ENCODE data around the gene GPC6.
"Not testable (repeated sequence)": the region's sequence is repeated elsewhere in the genome, so short reads cannot be mapped to it uniquely, and the experiment has no call there.

The GPC6 gene

DNA sequence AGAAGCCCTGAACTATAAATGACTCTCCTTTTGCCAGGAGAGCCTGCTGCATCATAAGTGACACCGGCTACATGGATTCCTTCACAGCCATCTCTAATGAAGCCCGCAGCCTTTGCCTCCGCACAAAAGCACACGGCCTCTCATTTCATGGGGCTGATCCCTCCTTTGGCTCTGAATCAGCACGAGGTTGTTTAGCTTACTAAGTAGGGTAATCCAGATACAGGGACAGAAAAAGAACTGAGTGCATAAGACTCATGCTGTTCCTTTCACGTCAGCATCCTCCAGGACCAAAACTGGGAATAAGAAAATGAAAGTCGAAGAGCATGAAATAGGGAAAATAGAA lies 1116.6 kb downstream of the GPC6 start:
- no peak overlapping the region for H2AFZ ChIP-seq (ENCODE audit: low read length)
- no peak overlapping the region for H3K27ac ChIP-seq (ENCODE audit: low read length)
- no peak for DNase-seq
- no peak overlapping the region for H3K9ac ChIP-seq (ENCODE audit: low read length)
- H3K9me3 ChIP-seq (replicated peaks; ENCODE audit: insufficient read depth, low read length), result no peaks in the 10 kb centered on the region
- no peaks in the 10 kb centered on the region for H4K20me1 ChIP-seq (ENCODE audit: insufficient read depth, low read length)
- H3K4me2 ChIP-seq (ENCODE audit: low read depth, low read length), result no peak overlapping the region
- H3K9me2 ChIP-seq (replicated peaks; ENCODE audit: insufficient read depth, low read length), result no peaks in the 10 kb centered on the region
- H3K4me3 ChIP-seq (ENCODE audit: low read length), result no peak overlapping the region
- no peaks in the 10 kb centered on the region for H3K79me2 ChIP-seq (ENCODE audit: low read length)
- TF ChIP-seq EZH2phosphoT487 (IDR thresholded peaks at IDR 0.05; ENCODE audit: low read length), result no peak
- TF ChIP-seq EZH2 (optimal IDR thresholded peaks at IDR 0.05; ENCODE audit: low read depth, low read length), result no peak
- TF ChIP-seq, protein P1, sequence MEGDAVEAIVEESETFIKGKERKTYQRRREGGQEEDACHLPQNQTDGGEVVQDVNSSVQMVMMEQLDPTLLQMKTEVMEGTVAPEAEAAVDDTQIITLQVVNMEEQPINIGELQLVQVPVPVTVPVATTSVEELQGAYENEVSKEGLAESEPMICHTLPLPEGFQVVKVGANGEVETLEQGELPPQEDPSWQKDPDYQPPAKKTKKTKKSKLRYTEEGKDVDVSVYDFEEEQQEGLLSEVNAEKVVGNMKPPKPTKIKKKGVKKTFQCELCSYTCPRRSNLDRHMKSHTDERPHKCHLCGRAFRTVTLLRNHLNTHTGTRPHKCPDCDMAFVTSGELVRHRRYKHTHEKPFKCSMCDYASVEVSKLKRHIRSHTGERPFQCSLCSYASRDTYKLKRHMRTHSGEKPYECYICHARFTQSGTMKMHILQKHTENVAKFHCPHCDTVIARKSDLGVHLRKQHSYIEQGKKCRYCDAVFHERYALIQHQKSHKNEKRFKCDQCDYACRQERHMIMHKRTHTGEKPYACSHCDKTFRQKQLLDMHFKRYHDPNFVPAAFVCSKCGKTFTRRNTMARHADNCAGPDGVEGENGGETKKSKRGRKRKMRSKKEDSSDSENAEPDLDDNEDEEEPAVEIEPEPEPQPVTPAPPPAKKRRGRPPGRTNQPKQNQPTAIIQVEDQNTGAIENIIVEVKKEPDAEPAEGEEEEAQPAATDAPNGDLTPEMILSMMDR (IDR thresholded peaks at IDR 0.05; ENCODE audit: low read length), result no peak
- no peaks in the 10 kb centered on the region for H3F3A ChIP-seq (ENCODE audit: insufficient read depth, low read length)
- H3K36me3 ChIP-seq (replicated peaks; ENCODE audit: insufficient read depth, low read length), result no peaks in the 10 kb centered on the region
- no peaks in the 10 kb centered on the region for H3K27me3 ChIP-seq (replicated peaks; ENCODE audit: insufficient read depth, low read length)
- no peaks in the 10 kb centered on the region for H3K4me1 ChIP-seq (ENCODE audit: low read length)

DNA sequence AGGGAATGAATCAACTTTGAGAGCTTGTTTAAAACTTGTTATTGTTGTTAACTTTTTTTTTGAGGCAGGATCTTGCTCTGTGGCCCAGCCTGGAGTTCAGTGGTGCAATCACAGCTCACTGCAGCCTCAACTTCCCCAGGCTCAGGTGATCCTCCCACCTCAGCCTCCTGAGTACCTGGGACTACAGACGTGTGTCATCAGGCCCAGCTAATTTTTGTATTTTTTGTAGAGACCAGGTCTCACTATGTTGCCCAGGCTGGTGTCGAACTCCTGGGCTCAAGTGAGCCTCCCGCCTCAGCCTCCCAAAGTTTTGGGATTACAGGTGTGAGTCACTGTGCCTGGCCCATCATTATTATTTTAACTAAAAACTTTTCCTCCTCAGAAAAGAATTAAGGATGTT lies 1117.1 kb downstream of the GPC6 start:
- DNase-seq; H3F3A ChIP-seq (ENCODE audit: insufficient read depth, low read length); H3K9me2 ChIP-seq (replicated peaks; ENCODE audit: insufficient read depth, low read length); H2AFZ ChIP-seq (ENCODE audit: low read length); H3K36me3 ChIP-seq (replicated peaks; ENCODE audit: insufficient read depth, low read length); H3K9ac ChIP-seq (ENCODE audit: low read length); H4K20me1 ChIP-seq (ENCODE audit: insufficient read depth, low read length); H3K4me3 ChIP-seq (ENCODE audit: low read length); H3K27me3 ChIP-seq (replicated peaks; ENCODE audit: insufficient read depth, low read length); H3K79me2 ChIP-seq (ENCODE audit: low read length); H3K27ac ChIP-seq (ENCODE audit: low read length); H3K9me3 ChIP-seq (replicated peaks; ENCODE audit: insufficient read depth, low read length); H3K4me2 ChIP-seq (ENCODE audit: low read depth, low read length); H3K4me1 ChIP-seq (ENCODE audit: low read length): not testable (repeated sequence)

DNA sequence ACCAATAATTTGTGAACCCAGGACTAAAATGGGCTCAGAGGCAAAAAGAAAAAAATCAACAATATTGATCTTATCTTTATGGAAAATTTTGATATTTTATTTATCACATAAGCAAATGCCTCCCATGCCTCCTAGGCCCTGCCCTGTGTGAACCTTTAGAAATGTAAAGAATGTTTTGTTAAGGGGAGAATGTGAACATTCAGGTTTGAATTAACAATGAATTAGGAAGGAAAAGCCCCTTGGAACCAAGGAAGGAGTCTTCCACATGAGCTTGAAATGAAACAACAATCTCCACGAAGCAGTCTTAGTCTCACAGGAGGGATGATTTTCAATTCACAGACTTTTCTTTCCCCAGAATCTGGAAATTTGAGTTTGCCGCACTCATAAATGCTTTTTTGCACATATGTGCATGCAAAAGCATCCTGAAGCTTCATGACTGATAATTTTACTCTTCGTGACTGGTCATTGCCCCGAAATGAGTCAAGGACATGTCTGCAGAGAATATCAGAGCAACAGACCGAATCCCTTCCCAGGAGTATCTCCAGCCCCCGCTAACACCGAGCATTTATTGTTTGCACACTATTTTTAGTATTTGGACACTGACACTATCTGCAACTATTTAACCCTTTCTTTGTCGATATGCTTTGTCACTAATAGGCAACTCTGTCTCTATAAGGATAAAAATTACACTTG lies 1117.7 kb downstream of the GPC6 start:
- H3K27me3 ChIP-seq (replicated peaks; ENCODE audit: insufficient read depth, low read length), result no peaks in the 10 kb centered on the region
- H3F3A ChIP-seq (ENCODE audit: insufficient read depth, low read length), result no peaks in the 10 kb centered on the region
- no peak overlapping the region for H3K4me2 ChIP-seq (ENCODE audit: low read depth, low read length)
- no peak for DNase-seq
- H3K79me2 ChIP-seq (ENCODE audit: low read length), result no peaks in the 10 kb centered on the region
- H3K9me2 ChIP-seq (replicated peaks; ENCODE audit: insufficient read depth, low read length), result no peaks in the 10 kb centered on the region
- no peaks in the 10 kb centered on the region for H3K9me3 ChIP-seq (replicated peaks; ENCODE audit: insufficient read depth, low read length)
- H3K4me1 ChIP-seq (ENCODE audit: low read length), result no peaks in the 10 kb centered on the region
- no peak overlapping the region for H3K4me3 ChIP-seq (ENCODE audit: low read length)
- no peak for TF ChIP-seq EZH2 (optimal IDR thresholded peaks at IDR 0.05; ENCODE audit: low read depth, low read length)
- TF ChIP-seq, protein P1 (IDR thresholded peaks at IDR 0.05; ENCODE audit: low read length), result no peak
- no peak for TF ChIP-seq EZH2phosphoT487 (IDR thresholded peaks at IDR 0.05; ENCODE audit: low read length)
- H3K9ac ChIP-seq (ENCODE audit: low read length), result no peak overlapping the region
- no peak overlapping the region for H3K27ac ChIP-seq (ENCODE audit: low read length)
- H2AFZ ChIP-seq (ENCODE audit: low read length), result no peak overlapping the region
- H3K36me3 ChIP-seq (replicated peaks; ENCODE audit: insufficient read depth, low read length), result no peaks in the 10 kb centered on the region
- H4K20me1 ChIP-seq (ENCODE audit: insufficient read depth, low read length), result no peaks in the 10 kb centered on the region

DNA sequence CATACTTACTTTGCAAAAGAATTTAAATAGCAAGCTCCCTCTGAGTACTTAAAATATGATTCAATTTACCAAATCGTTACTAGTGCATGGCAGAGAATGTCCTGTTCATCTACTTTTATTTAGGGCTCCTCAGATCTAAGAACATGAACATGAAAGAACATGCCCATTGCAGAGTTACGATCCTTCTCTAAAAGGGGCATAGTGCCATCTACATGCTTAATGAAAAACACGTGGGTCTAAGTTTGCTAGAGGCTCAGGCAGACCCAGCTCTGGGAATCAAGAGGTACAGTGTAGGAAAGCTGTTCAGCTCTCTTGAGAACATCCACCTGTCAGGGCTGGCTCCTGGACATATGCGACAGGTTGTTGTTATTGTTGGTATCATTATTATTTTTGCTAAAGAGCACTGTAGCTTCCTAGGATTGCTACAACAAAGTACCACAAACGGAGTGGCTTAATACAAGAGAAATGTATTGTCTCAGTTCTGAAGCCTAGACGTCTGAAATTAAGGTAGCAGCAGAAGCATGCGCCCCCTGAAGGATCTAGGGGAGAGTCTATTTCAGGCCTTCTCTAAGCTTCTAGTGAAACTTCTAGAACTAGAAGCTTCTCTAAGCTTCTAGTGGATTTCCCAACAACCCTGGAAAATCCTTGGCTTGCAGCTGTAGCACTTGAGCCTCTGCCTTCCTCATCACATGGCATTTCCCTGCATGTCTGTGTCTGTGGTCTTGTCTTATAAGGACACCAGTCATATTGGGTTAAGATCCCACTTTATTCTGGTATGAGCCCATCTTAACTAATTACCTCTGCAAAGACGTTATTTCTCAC lies 1119.0 kb downstream of the GPC6 start:
- Histone ChIP-seq H3K36me3 (replicated peaks; ENCODE audit: insufficient read depth, low read length) (no peaks in the 10 kb centered on the region), H3K4me1 (ENCODE audit: low read length) (no peaks in the 10 kb centered on the region), H2AFZ (ENCODE audit: low read length) (no peak overlapping the region), H3K9ac (ENCODE audit: low read length) (no peak overlapping the region), H3F3A (ENCODE audit: insufficient read depth, low read length) (no peaks in the 10 kb centered on the region), H3K4me3 (ENCODE audit: low read length) (no peak overlapping the region), H4K20me1 (ENCODE audit: insufficient read depth, low read length) (no peaks in the 10 kb centered on the region), H3K27me3 (replicated peaks; ENCODE audit: insufficient read depth, low read length) (no peaks in the 10 kb centered on the region), H3K4me2 (ENCODE audit: low read depth, low read length) (no peak overlapping the region), H3K79me2 (ENCODE audit: low read length) (no peaks in the 10 kb centered on the region), H3K9me2 (replicated peaks; ENCODE audit: insufficient read depth, low read length) (no peaks in the 10 kb centered on the region), H3K27ac (ENCODE audit: low read length) (no peak overlapping the region), H3K9me3 (replicated peaks; ENCODE audit: insufficient read depth, low read length) (no peaks in the 10 kb centered on the region)
- TF ChIP-seq EZH2 (optimal IDR thresholded peaks at IDR 0.05; ENCODE audit: low read depth, low read length), result no peak
- TF ChIP-seq, protein P1 (IDR thresholded peaks at IDR 0.05; ENCODE audit: low read length), result peak; percentile 8; the same call in 1 of the 2 replicates
- DNase-seq, result no peak
